Immature natural killer cell (primary cell): ENCODE measurements around the gene PARP8. TPM values are rescaled to one million over a fixed set of nuclear protein-coding genes. Genes with fewer than 3 reads are reported as not detected.

Experiments
- DNase-seq, 3 donors: peaks; one replicate each; pipeline ENCODE4 v3.0.0; 2022; ENCODE audit warnings: mixed read lengths in 1 of 3
- H3K27ac Mint-ChIP-seq, 6 donors: one replicate each; pipeline ENCODE4 v1.8.0; 2020; ENCODE audit warnings: mixed read lengths in 6 of 6, mild to moderate bottlenecking in 5 of 6, inconsistent platforms in 4 of 6, moderate library complexity in 3 of 6
- H3K27me3 Mint-ChIP-seq, 3 donors: one replicate each; pipeline ENCODE4 v1.8.0; 2020 to 2021; ENCODE audit warnings: low read depth in 3 of 3, mild to moderate bottlenecking in 3 of 3, mixed read lengths in 3 of 3, moderate library complexity in 3 of 3, inconsistent platforms in 1 of 3
- H3K36me3 Mint-ChIP-seq, 3 donors: one replicate each; pipeline ENCODE4 v1.8.0; 2020; ENCODE audit warnings: mixed read lengths in 3 of 3, inconsistent platforms in 2 of 3, mild to moderate bottlenecking in 2 of 3
- H3K4me1 Mint-ChIP-seq, 2 donors: one replicate each; pipeline ENCODE4 v1.8.0; 2020; ENCODE audit warnings: inconsistent platforms in 2 of 2, mild to moderate bottlenecking in 2 of 2, mixed read lengths in 2 of 2, moderate library complexity in 1 of 2
- H3K4me3 Mint-ChIP-seq, 5 donors: one replicate each; pipeline ENCODE4 v1.8.0; 2020; ENCODE audit warnings: mild to moderate bottlenecking in 5 of 5, mixed read lengths in 5 of 5, inconsistent platforms in 3 of 5, moderate library complexity in 3 of 5
- H3K9me3 Mint-ChIP-seq, 6 donors: one replicate each; pipeline ENCODE4 v1.8.0; 2020; ENCODE audit warnings: mild to moderate bottlenecking in 6 of 6, mixed read lengths in 6 of 6, inconsistent platforms in 4 of 6, moderate library complexity in 3 of 6
- polyA plus RNA-seq, 3 donors: library from polyadenylated mRNA; unstranded; fragments of 300-500 nt; fragmentation: Illumina TruSeq; gene quantifications; one replicate each; pipeline ENCODE4 v1.2.3, GENCODE V29; 2021

PARP8 gene
- polyA plus RNA-seq, 3 donors from 2014 or later, result 93.9 to 150 (median 113) TPM

- H3K9me3 Mint-ChIP-seq, result no peaks in the 10 kb centered on the region
- peaks cover 9 to 10% of the 10 kb centered on the region in 2 donors for H3K4me1 Mint-ChIP-seq
- H3K4me3 Mint-ChIP-seq, result no peak overlapping the region
- no peak for DNase-seq
- no peaks in the 10 kb centered on the region for H3K36me3 Mint-ChIP-seq
- H3K27ac Mint-ChIP-seq, result peak overlapping the region in 1 of 6 donors; percentile 67
- H3K27me3 Mint-ChIP-seq, result peaks cover 6 to 64% (median 11%) of the 10 kb centered on the region in 3 donors
These were observed 188.6 kb downstream of the PARP8 start for GRCh38 chr5:50855001-50855400.

GRCh38 chr5:50856401-50857119 lies 190.1 kb downstream of the PARP8 start:
- DNase-seq, result no peak
- H3K4me1 Mint-ChIP-seq, result peaks cover 9 to 10% of the 10 kb centered on the region in 2 donors
- H3K4me3 Mint-ChIP-seq, result no peak overlapping the region
- no peaks in the 10 kb centered on the region for H3K9me3 Mint-ChIP-seq
- H3K36me3 Mint-ChIP-seq, result no peaks in the 10 kb centered on the region
- peaks cover 10 to 78% (median 14%) of the 10 kb centered on the region in 3 donors for H3K27me3 Mint-ChIP-seq
- H3K27ac Mint-ChIP-seq, result peak overlapping the region in 1 of 6 donors; percentile 33

GRCh38 chr5:50863534-50864170 lies 197.2 kb downstream of the PARP8 start:
- H3K9me3 Mint-ChIP-seq, result peaks cover 0 to 2% (median 0%) of the 10 kb centered on the region in 6 donors
- no peak for DNase-seq
- no peak overlapping the region for H3K4me3 Mint-ChIP-seq
- H3K36me3 Mint-ChIP-seq, result no peaks in the 10 kb centered on the region
- peaks cover 8 to 47% (median 13%) of the 10 kb centered on the region in 3 donors for H3K27me3 Mint-ChIP-seq
- H3K27ac Mint-ChIP-seq, result no peak overlapping the region
- no peaks in the 10 kb centered on the region for H3K4me1 Mint-ChIP-seq

GRCh38 chr5:50864466-50864865 lies 198.0 kb downstream of the PARP8 start:
- DNase-seq, result no peak
- H3K4me1 Mint-ChIP-seq, result no peaks in the 10 kb centered on the region
- peaks cover 0 to 2% (median 0%) of the 10 kb centered on the region in 6 donors for H3K9me3 Mint-ChIP-seq
- no peaks in the 10 kb centered on the region for H3K36me3 Mint-ChIP-seq
- H3K27ac Mint-ChIP-seq, result no peak overlapping the region
- no peak overlapping the region for H3K4me3 Mint-ChIP-seq
- peaks cover 6 to 48% (median 13%) of the 10 kb centered on the region in 3 donors for H3K27me3 Mint-ChIP-seq

GRCh38 chr5:50866415-50866814 lies 200.0 kb downstream of the PARP8 start:
- Mint-ChIP-seq H3K4me1 (no peaks in the 10 kb centered on the region), H3K27me3 (peaks cover 2 to 36% (median 10%) of the 10 kb centered on the region in 3 donors), H3K9me3 (peaks cover 0 to 5% (median 0%) of the 10 kb centered on the region in 6 donors), H3K36me3 (no peaks in the 10 kb centered on the region), H3K27ac (no peak overlapping the region), H3K4me3 (no peak overlapping the region)
- no peak for DNase-seq

GRCh38 chr5:50867140-50867539 lies 200.7 kb downstream of the PARP8 start:
- H3K27me3 Mint-ChIP-seq, result peaks cover 3 to 30% (median 10%) of the 10 kb centered on the region in 3 donors
- H3K27ac Mint-ChIP-seq, result peak overlapping the region in 1 of 6 donors; percentile 37
- H3K36me3 Mint-ChIP-seq, result no peaks in the 10 kb centered on the region
- no peaks in the 10 kb centered on the region for H3K4me1 Mint-ChIP-seq
- no peak overlapping the region for H3K4me3 Mint-ChIP-seq
- H3K9me3 Mint-ChIP-seq, result peaks cover 0 to 5% (median 0%) of the 10 kb centered on the region in 6 donors
- DNase-seq, result no peak

GRCh38 chr5:50873595-50874277 lies 207.3 kb downstream of the PARP8 start:
- Mint-ChIP-seq H3K4me1 (peaks cover 0 to 6% of the 10 kb centered on the region in 2 donors), H3K36me3 (no peaks in the 10 kb centered on the region), H3K27ac (no peak overlapping the region), H3K9me3 (peaks cover 0 to 6% (median 0%) of the 10 kb centered on the region in 6 donors), H3K4me3 (no peak overlapping the region), H3K27me3 (peaks cover 4 to 17% (median 6%) of the 10 kb centered on the region in 3 donors)
- no peak for DNase-seq

- Mint-ChIP-seq H3K9me3 (peaks cover 0 to 6% (median 0%) of the 10 kb centered on the region in 6 donors), H3K36me3 (no peaks in the 10 kb centered on the region), H3K4me1 (peaks cover 0 to 6% of the 10 kb centered on the region in 2 donors), H3K4me3 (no peak overlapping the region), H3K27ac (no peak overlapping the region), H3K27me3 (peaks cover 3 to 12% (median 4%) of the 10 kb centered on the region in 3 donors)
- DNase-seq, result no peak
These were observed 208.0 kb downstream of the PARP8 start for GRCh38 chr5:50874306-50875001.

GRCh38 chr5:50875002-50875344 lies 208.5 kb downstream of the PARP8 start:
- peaks cover 0 to 2% (median 0%) of the 10 kb centered on the region in 3 donors for H3K36me3 Mint-ChIP-seq
- H3K4me1 Mint-ChIP-seq, result peaks cover 0 to 6% of the 10 kb centered on the region in 2 donors
- H3K27ac Mint-ChIP-seq, result no peak overlapping the region
- H3K9me3 Mint-ChIP-seq, result peaks cover 0 to 6% (median 0%) of the 10 kb centered on the region in 6 donors
- H3K27me3 Mint-ChIP-seq, result peaks cover 3 to 10% (median 4%) of the 10 kb centered on the region in 3 donors
- H3K4me3 Mint-ChIP-seq, result no peak overlapping the region
- no peak for DNase-seq

GRCh38 chr5:50878470-50878869 lies 212.0 kb downstream of the PARP8 start:
- no peak for DNase-seq
- peaks cover 0 to 6% of the 10 kb centered on the region in 2 donors for H3K4me1 Mint-ChIP-seq

GRCh38 chr5:50881407-50881806 lies 215.0 kb downstream of the PARP8 start:
- peaks cover 0 to 5% (median 3%) of the 10 kb centered on the region in 3 donors for H3K27me3 Mint-ChIP-seq
- peaks cover 0 to 5% (median 0%) of the 10 kb centered on the region in 3 donors for H3K36me3 Mint-ChIP-seq
- peaks cover 0 to 8% (median 0%) of the 10 kb centered on the region in 6 donors for H3K9me3 Mint-ChIP-seq
- no peak for DNase-seq
- H3K4me1 Mint-ChIP-seq, result no peaks in the 10 kb centered on the region
- no peak overlapping the region for H3K27ac Mint-ChIP-seq
- no peak overlapping the region for H3K4me3 Mint-ChIP-seq

More at GRCh38 chr5:50878470-50878869, 212.0 kb downstream of the PARP8 start:
- no peak overlapping the region for H3K4me3 Mint-ChIP-seq
- peaks cover 0 to 9% (median 0%) of the 10 kb centered on the region in 6 donors for H3K9me3 Mint-ChIP-seq
- H3K27me3 Mint-ChIP-seq, result peaks cover 0 to 6% (median 5%) of the 10 kb centered on the region in 3 donors
- peaks cover 0 to 5% (median 0%) of the 10 kb centered on the region in 3 donors for H3K36me3 Mint-ChIP-seq
- no peak overlapping the region for H3K27ac Mint-ChIP-seq

- no peak overlapping the region for H3K27ac Mint-ChIP-seq
- no peaks in the 10 kb centered on the region for H3K36me3 Mint-ChIP-seq
- peaks cover 0 to 5% (median 0%) of the 10 kb centered on the region in 3 donors for H3K27me3 Mint-ChIP-seq
- H3K4me1 Mint-ChIP-seq, result no peaks in the 10 kb centered on the region
- DNase-seq, result no peak
- no peak overlapping the region for H3K4me3 Mint-ChIP-seq
- peaks cover 0 to 3% (median 1%) of the 10 kb centered on the region in 6 donors for H3K9me3 Mint-ChIP-seq
These were observed 220.4 kb downstream of the PARP8 start for GRCh38 chr5:50886657-50887345.
